Naive thymus-derived CD4-positive, alpha-beta T cell (primary cell): ENCODE measurements around the gene TRMT1L. TPM values are rescaled to one million over a fixed set of nuclear protein-coding genes. Genes with fewer than 3 reads are reported as not detected.

Experiments
- ATAC-seq: fragments of 150-1000 bp; cut with Tn5 transposase; 2 replicates; pipeline ENCODE4 v1.10.0; 2021; ENCODE audit warnings: mild to moderate bottlenecking, moderate library complexity
- CTCF ChIA-PET: fragments of 350-600 bp; sonication (Branson Sonifier 250); formaldehyde crosslinking; loops from one replicate; lab custom pipeline; 2021; ENCODE audit warnings: antibody characterized with exemption; lab: Charles Lee
- POLR2A ChIA-PET: fragments of 350-600 bp; sonication (Branson Sonifier 250); formaldehyde crosslinking; loops from one replicate; lab custom pipeline; 2021; ENCODE audit warnings: antibody characterized with exemption, inconsistent platforms; lab: Charles Lee
- DNase-seq, 9 donors: peaks; one replicate each; pipeline versions ENCODE4 v3.0.0 to v3.0.0-alpha.2; 2020 to 2022; ENCODE audit warnings: mixed read lengths in 1 of 9
- H3K27ac ChIP-seq: one replicate; pipeline ENCODE4 v1.7.0; 2013; ENCODE audit warnings: mild to moderate bottlenecking, low read depth, low read length, moderate library complexity
- H3K27me3 ChIP-seq, 2 donors: one replicate each; pipeline ENCODE4 v1.7.0; 2013; ENCODE audit warnings: low read length in 2 of 2, mild to moderate bottlenecking in 2 of 2, moderate library complexity in 2 of 2; ENCODE audit not compliant: control insufficient read depth in 2 of 2, insufficient read depth in 2 of 2
- H3K36me3 ChIP-seq, 3 experiments: 1 replicate in 2 of 3; 2 replicates in 1 of 3; pipeline ENCODE4 v1.7.0; 2013; ENCODE audit warnings: low read length in 3 of 3, mild to moderate bottlenecking in 3 of 3, moderate library complexity in 1 of 3; ENCODE audit not compliant: insufficient read depth in 3 of 3, control insufficient read depth in 2 of 3
- H3K4me1 ChIP-seq, 2 donors: one replicate each; pipeline ENCODE4 v1.7.0; 2013; ENCODE audit warnings: low read length in 2 of 2, mild to moderate bottlenecking in 2 of 2, moderate library complexity in 1 of 2; ENCODE audit not compliant: control insufficient read depth in 2 of 2, insufficient read depth in 2 of 2
- H3K4me3 ChIP-seq: 2 replicates; pipeline ENCODE4 v1.7.0; 2013; ENCODE audit warnings: mild to moderate bottlenecking, low read length
- H3K9me3 ChIP-seq, 3 experiments: 1 replicate in 2 of 3; 2 replicates in 1 of 3; pipeline ENCODE4 v1.7.0; 2013; ENCODE audit warnings: low read length in 3 of 3; ENCODE audit not compliant: control insufficient read depth in 2 of 3
- H3K27ac Mint-ChIP-seq, 9 donors: one replicate each; pipeline ENCODE4 v1.8.0; 2020 to 2022; ENCODE audit warnings: mixed read lengths in 9 of 9, mild to moderate bottlenecking in 8 of 9, moderate library complexity in 5 of 9, inconsistent platforms in 2 of 9
- H3K27me3 Mint-ChIP-seq, 5 donors: one replicate each; pipeline ENCODE4 v1.8.0; 2021 to 2022; ENCODE audit warnings: mixed read lengths in 5 of 5, mild to moderate bottlenecking in 1 of 5
- H3K36me3 Mint-ChIP-seq, 5 donors: one replicate each; pipeline ENCODE4 v1.8.0; 2020 to 2022; ENCODE audit warnings: mixed read lengths in 5 of 5, mild to moderate bottlenecking in 3 of 5, inconsistent platforms in 1 of 5
- H3K4me1 Mint-ChIP-seq, 7 donors: one replicate each; pipeline ENCODE4 v1.8.0; 2020 to 2022; ENCODE audit warnings: mixed read lengths in 7 of 7, mild to moderate bottlenecking in 3 of 7, inconsistent platforms in 1 of 7
- H3K4me3 Mint-ChIP-seq, 10 donors: one replicate each; pipeline ENCODE4 v1.8.0; 2020 to 2022; ENCODE audit warnings: mild to moderate bottlenecking in 10 of 10, mixed read lengths in 10 of 10, moderate library complexity in 6 of 10, inconsistent platforms in 2 of 10
- H3K9me3 Mint-ChIP-seq, 11 donors: one replicate each; pipeline ENCODE4 v1.8.0; 2020 to 2022; ENCODE audit warnings: mixed read lengths in 11 of 11, mild to moderate bottlenecking in 4 of 11, inconsistent platforms in 1 of 11, moderate library complexity in 1 of 11
- intact Hi-C, 2 donors: fragments of 100-400 bp; cut with micrococcal nuclease; formaldehyde crosslinking; loops; one replicate each; pipeline ENCODE4 v1.15.1; 2023
- polyA plus RNA-seq, 2 donors: library from polyadenylated mRNA; unstranded; fragments of 300-500 nt; fragmentation: Illumina TruSeq; gene quantifications; one replicate each; pipeline ENCODE4 v1.2.3, GENCODE V29; 2021
- total RNA-seq, 6 experiments: library from RNA in 5 of 6; stranded (reverse) in 5 of 6; gene quantifications; 1 replicate in 5 of 6; 2 replicates in 1 of 6; pipeline ENCODE4 v1.2.3 and lab custom pipeline; 2021 to 2026

Gene TRMT1L
- total and polyA plus RNA-seq, 7 experiments from 2014 or later: 11.6 to 33.9 (median 19.5) TPM

DNA sequence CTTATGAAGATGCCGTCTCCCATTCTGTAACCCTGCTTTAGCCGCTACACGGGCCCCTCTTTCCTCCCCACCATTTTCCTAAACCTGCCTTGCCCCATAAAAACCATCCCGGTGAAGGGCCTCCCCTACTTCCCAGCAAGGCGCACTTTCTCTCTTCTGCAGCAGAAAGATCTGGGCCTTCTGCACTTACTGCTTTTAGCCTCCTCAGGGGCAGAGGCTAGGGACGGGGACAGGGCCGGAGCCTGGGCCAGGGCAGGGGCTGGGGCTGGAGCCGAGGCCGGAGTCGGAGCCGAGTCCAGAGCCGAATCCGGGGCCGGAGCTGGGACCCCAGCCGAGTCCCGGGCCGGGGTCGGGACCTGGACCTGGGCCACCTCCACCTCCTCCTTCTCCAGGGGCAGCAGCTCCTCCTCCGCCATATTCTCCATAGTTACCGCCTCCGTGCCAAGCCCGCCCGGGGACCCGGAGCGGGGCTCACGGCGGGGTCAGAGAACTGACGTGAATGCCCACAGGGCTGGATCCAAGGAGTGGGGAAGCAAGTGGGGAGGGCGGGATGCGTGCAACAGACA, 382 bp downstream of the TRMT1L start:
- peak; percentile 37 for ATAC-seq
- H3K9me3 Mint-ChIP-seq: no peaks in the 10 kb centered on the region
- peak overlapping the region; percentile 97 to 100 (median 98) for H3K4me3 Mint-ChIP-seq
- H3K27ac Mint-ChIP-seq: peak overlapping the region; percentile 96 to 100 (median 98)
- peak in 1 of 9 donors; percentile 44 for DNase-seq
- intact Hi-C loops: loop anchor here (1.0 to 10.0 kb wide), 11 partner anchors 128 to 1686 kb away; partner anchors contain the start of genes ARPC5 (in 2 of the 2), TSEN15 (in 2 of the 2) and PRG4 (in 1 of the 2)
- Histone ChIP-seq H3K36me3 (peaks cover 0 to 11% (median 0%) of the 10 kb centered on the region in 3 experiments), H3K9me3 (no peaks in the 10 kb centered on the region), H3K4me1 (peaks cover 9 to 20% of the 10 kb centered on the region in 2 donors), H3K27ac (peak overlapping the region; percentile 97), H3K27me3 (no peaks in the 10 kb centered on the region), H3K4me3 (peak overlapping the region; percentile 88)
- ChIA-PET CTCF (interaction anchor here (1.2 to 2.0 kb wide), 2 partner anchors 14 to 1219 kb away, joined by 3 to 11 read pairs; partner anchors contain the start of genes ODR4 and TPR), POLR2A (interaction anchor here (0.7 to 4.2 kb wide), 10 partner anchors 10 to 1219 kb away, joined by 3 to 33 read pairs (median 6); partner anchors contain the start of genes EDEM3, IVNS1ABP, ODR4 and RNF2)
- H3K36me3 Mint-ChIP-seq: peaks cover 0 to 12% (median 6%) of the 10 kb centered on the region in 5 donors
- no peaks in the 10 kb centered on the region for H3K27me3 Mint-ChIP-seq
- H3K4me1 Mint-ChIP-seq: peaks cover 28 to 61% (median 57%) of the 10 kb centered on the region in 7 donors

DNA sequence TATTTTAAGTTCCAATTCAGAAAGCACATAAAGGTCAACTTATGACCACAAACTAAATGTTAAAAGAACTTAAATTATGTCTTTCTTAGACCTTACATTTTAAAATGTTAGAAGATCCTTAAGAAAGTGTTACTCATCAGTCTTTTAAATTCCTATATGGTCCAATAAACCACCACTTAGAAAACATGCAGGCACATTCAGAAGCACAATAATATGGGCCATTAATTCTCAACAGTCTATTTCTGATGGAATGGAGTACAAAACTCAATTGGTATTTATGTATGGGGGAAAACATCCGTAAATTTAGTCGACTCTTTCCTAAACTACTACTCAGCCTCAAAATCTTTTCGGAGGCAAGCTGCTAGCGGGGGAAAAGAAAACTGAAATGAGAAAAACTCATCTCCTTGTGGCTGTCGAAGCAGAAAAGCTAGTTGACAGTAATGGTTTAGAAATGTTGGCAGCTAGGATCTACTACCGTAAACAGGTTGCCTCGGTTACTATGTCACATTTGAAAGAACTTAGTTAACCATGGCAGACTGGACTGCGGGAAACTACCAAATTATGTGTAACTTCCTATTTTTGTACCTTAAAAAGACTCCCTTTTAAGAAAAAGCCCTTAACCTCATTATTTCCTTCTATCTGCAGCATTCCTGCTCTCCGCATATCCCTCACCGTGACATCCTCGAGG, 1.0 kb downstream of the TRMT1L start:
- Mint-ChIP-seq H3K36me3 (peaks cover 0 to 11% (median 10%) of the 10 kb centered on the region in 5 donors), H3K27me3 (no peaks in the 10 kb centered on the region), H3K4me3 (peak overlapping the region; percentile 97 to 100 (median 98)), H3K9me3 (no peaks in the 10 kb centered on the region), H3K4me1 (peaks cover 28 to 62% (median 56%) of the 10 kb centered on the region in 7 donors), H3K27ac (peak overlapping the region; percentile 96 to 100 (median 98))
- peak overlapping the region; percentile 97 for H3K27ac ChIP-seq
- peak overlapping the region; percentile 88 for H3K4me3 ChIP-seq
- peaks cover 0 to 11% (median 0%) of the 10 kb centered on the region in 3 experiments for H3K36me3 ChIP-seq
- intact Hi-C loops: loop anchor here (1.0 to 10.0 kb wide), 11 partner anchors 129 to 1685 kb away; partner anchors contain the start of genes ARPC5 (in 2 of the 2), TSEN15 (in 2 of the 2) and PRG4 (in 1 of the 2)
- no peaks in the 10 kb centered on the region for H3K9me3 ChIP-seq
- no peaks in the 10 kb centered on the region for H3K27me3 ChIP-seq
- CTCF ChIA-PET: interaction anchor here (1.2 kb wide), 1 partner anchor 1219 kb away, joined by 3 read pairs; the partner anchor contains the start of genes ODR4 and TPR
- POLR2A ChIA-PET: interaction anchor here (0.6 to 4.2 kb wide), 13 partner anchors 11 to 1219 kb away, joined by 3 to 33 read pairs (median 4); partner anchors contain the start of genes EDEM3, IVNS1ABP, ODR4 and RNF2
- ATAC-seq: no peak
- DNase-seq: peak in 5 of 9 donors; percentile 43 to 57 (median 52)
- peaks cover 9 to 20% of the 10 kb centered on the region in 2 donors for H3K4me1 ChIP-seq

- H3K4me1 Mint-ChIP-seq: peaks cover 26 to 59% (median 57%) of the 10 kb centered on the region in 7 donors
- H3K36me3 ChIP-seq: peaks cover 0 to 18% (median 5%) of the 10 kb centered on the region in 3 experiments
- H3K27me3 ChIP-seq: no peaks in the 10 kb centered on the region
- ChIA-PET POLR2A (interaction anchor here (0.6 to 4.2 kb wide), 5 partner anchors 94 to 1220 kb away, joined by 3 to 33 read pairs (median 5); partner anchors contain the start of genes IVNS1ABP, ODR4 and TPR), CTCF (interaction anchor here (0.5 kb wide), 1 partner anchor 154 kb away, joined by 3 read pairs; no protein-coding TSS in a partner anchor)
- ATAC-seq (no peak), DNase-seq (no peak)
- no peaks in the 10 kb centered on the region for H3K27me3 Mint-ChIP-seq
- peak overlapping the region; percentile 96 to 100 (median 98) for H3K27ac Mint-ChIP-seq
- intact Hi-C loops: loop anchor here (5.0 to 10.0 kb wide), 7 partner anchors 130 to 1198 kb away; partner anchors contain the start of genes PRG4 (in 1 of the 2) and TSEN15 (in 1 of the 2)
- no peaks in the 10 kb centered on the region for H3K9me3 ChIP-seq
- peak overlapping the region; percentile 97 to 100 (median 98) for H3K4me3 Mint-ChIP-seq
- no peak overlapping the region for H3K4me3 ChIP-seq
- H3K9me3 Mint-ChIP-seq: no peaks in the 10 kb centered on the region
- peak overlapping the region; percentile 97 for H3K27ac ChIP-seq
- peaks cover 0 to 17% (median 14%) of the 10 kb centered on the region in 5 donors for H3K36me3 Mint-ChIP-seq
- peaks cover 9 to 20% of the 10 kb centered on the region in 2 donors for H3K4me1 ChIP-seq
Observed at GRCh38 chr1:185154912-185155513, 1.7 kb downstream of the TRMT1L start.

- H3K4me1 Mint-ChIP-seq: peaks cover 19 to 46% (median 40%) of the 10 kb centered on the region in 7 donors
- Histone ChIP-seq H3K4me3 (no peak overlapping the region), H3K9me3 (no peaks in the 10 kb centered on the region), H3K36me3 (peaks cover 0 to 31% (median 11%) of the 10 kb centered on the region in 3 experiments), H3K4me1 (peaks cover 9 to 15% of the 10 kb centered on the region in 2 donors), H3K27me3 (no peaks in the 10 kb centered on the region), H3K27ac (no peak overlapping the region)
- ChIA-PET POLR2A (no interaction called here), CTCF (no interaction called here)
- H3K27ac Mint-ChIP-seq: peak overlapping the region in 4 of 9 donors; percentile 2 to 4 (median 2)
- H3K9me3 Mint-ChIP-seq: no peaks in the 10 kb centered on the region
- intact Hi-C loops: loop anchor here (10.0 kb wide), 2 partner anchors 133 to 1143 kb away; partner anchors contain the start of gene PRG4 (in 1 of the 2)
- H3K36me3 Mint-ChIP-seq: peaks cover 8 to 39% (median 31%) of the 10 kb centered on the region in 5 donors
- no peak for DNase-seq
- ATAC-seq: no peak
- no peaks in the 10 kb centered on the region for H3K27me3 Mint-ChIP-seq
- peak overlapping the region in 3 of 10 donors; percentile 0 to 24 (median 11) for H3K4me3 Mint-ChIP-seq
Observed at GRCh38 chr1:185152187-185152767, 4.5 kb downstream of the TRMT1L start.

- ChIA-PET POLR2A (no interaction called here), CTCF (no interaction called here)
- Mint-ChIP-seq H3K27ac (no peak overlapping the region), H3K36me3 (peaks cover 8 to 39% (median 35%) of the 10 kb centered on the region in 5 donors), H3K9me3 (no peaks in the 10 kb centered on the region), H3K27me3 (no peaks in the 10 kb centered on the region), H3K4me3 (no peak overlapping the region), H3K4me1 (peaks cover 19 to 45% (median 38%) of the 10 kb centered on the region in 7 donors)
- no peak overlapping the region for H3K4me3 ChIP-seq
- DNase-seq (no peak), ATAC-seq (no peak)
- H3K9me3 ChIP-seq: no peaks in the 10 kb centered on the region
- no peaks in the 10 kb centered on the region for H3K27me3 ChIP-seq
- no peak overlapping the region for H3K27ac ChIP-seq
- peaks cover 0 to 24% (median 11%) of the 10 kb centered on the region in 3 experiments for H3K36me3 ChIP-seq
- peaks cover 9 to 15% of the 10 kb centered on the region in 2 donors for H3K4me1 ChIP-seq
- intact Hi-C loops: loop anchor here (10.0 kb wide), 2 partner anchors 134 to 1144 kb away; partner anchors contain the start of gene PRG4 (in 1 of the 2)
Observed at GRCh38 chr1:185151215-185151614, 5.5 kb downstream of the TRMT1L start.
